GM18526 (cell line): Measurements from ENCODE around the gene CYB561D2.

Experiments
- POLR2A ChIP-seq: IDR thresholded peaks from 3 replicates; pipeline ENCODE4 v1.6.1; 2011; ENCODE audit not compliant: insufficient read length; ENCODE audit errors: extremely low read depth

The CYB561D2 gene

GRCh38 chr3:50383750-50384149, 33.1 kb downstream of the CYB561D2 start:
- no peak for TF ChIP-seq POLR2A

GRCh38 chr3:50385754-50386153, 35.1 kb downstream of the CYB561D2 start:
- TF ChIP-seq POLR2A: no peak

- no peak for TF ChIP-seq POLR2A
Observed at GRCh38 chr3:50388016-50388719, 37.5 kb downstream of the CYB561D2 start.

- no peak for TF ChIP-seq POLR2A
Observed at GRCh38 chr3:50388720-50389413, 38.2 kb downstream of the CYB561D2 start.

GRCh38 chr3:50389414-50389767, 38.7 kb downstream of the CYB561D2 start:
- TF ChIP-seq POLR2A: no peak

GRCh38 chr3:50390508-50391224, 40.0 kb downstream of the CYB561D2 start:
- TF ChIP-seq POLR2A: no peak

GRCh38 chr3:50392101-50392715, 41.5 kb downstream of the CYB561D2 start:
- no peak for TF ChIP-seq POLR2A

- TF ChIP-seq POLR2A: no peak
Observed at GRCh38 chr3:50393061-50393460, 42.4 kb downstream of the CYB561D2 start.

- no peak for TF ChIP-seq POLR2A
Observed at GRCh38 chr3:50395070-50395860, 44.6 kb downstream of the CYB561D2 start.

GRCh38 chr3:50396502-50396901, 45.8 kb downstream of the CYB561D2 start:
- no peak for TF ChIP-seq POLR2A

GRCh38 chr3:50401978-50402595, 51.4 kb downstream of the CYB561D2 start:
- no peak for TF ChIP-seq POLR2A
